ENCODE results near the gene SND1. TPM values are rescaled to one million over a fixed set of nuclear protein-coding genes. Genes with fewer than 3 reads are reported as not detected.

The SND1 gene
- total and polyA plus RNA-seq, 2 of the 4 experiments (the other 2 are of a cell fraction), result 154 to 294 TPM

GRCh38 chr7:127730658-127731276 is 78.8 kb downstream of the SND1 start:
- Histone ChIP-seq H2AK9ac (replicated peaks; ENCODE audit: low read depth, low read length, poor library complexity) (no peak overlapping the region), H3K4me2 (ENCODE audit: low read depth, low read length) (no peak overlapping the region), H2BK20ac (ENCODE audit: low read depth, low read length) (no peak overlapping the region), H2AK5ac (ENCODE audit: low read depth, low read length) (no peak overlapping the region), H4K20me1 (ENCODE audit: insufficient read depth, low read length) (peaks cover 64% of the 10 kb centered on the region), H3K18ac (ENCODE audit: low read depth, low read length) (no peak overlapping the region), H2BK15ac (ENCODE audit: low read depth, low read length) (no peak overlapping the region), H3K56ac (ENCODE audit: extremely low read depth, insufficient read depth, low read length) (no peak overlapping the region), H3K27me3 (ENCODE audit: control insufficient read depth, insufficient read depth, low read length) (no peaks in the 10 kb centered on the region), H2BK5ac (ENCODE audit: low read depth, low read length, poor library complexity, severe bottlenecking) (no peak overlapping the region), H3K4me1 (ENCODE audit: control insufficient read depth, insufficient read depth, low read length) (no peaks in the 10 kb centered on the region), H2AFZ (replicated peaks; ENCODE audit: low read length, poor library complexity) (no peak overlapping the region), H3K23ac (ENCODE audit: low read depth, low read length) (no peak overlapping the region), H3K36me3 (ENCODE audit: control insufficient read depth, insufficient read depth, low read length) (peaks cover 26% of the 10 kb centered on the region), H3K9me1 (ENCODE audit: insufficient read depth, low read length) (peaks cover 23% of the 10 kb centered on the region), H3K9me3 (ENCODE audit: control insufficient read depth, insufficient read depth, low read length) (no peaks in the 10 kb centered on the region), H4K5ac (ENCODE audit: low read depth, low read length) (no peak overlapping the region), H3K4me3 (ENCODE audit: insufficient read depth, low read depth, low read length) (no peak overlapping the region), H2BK120ac (ENCODE audit: low read depth, low read length) (no peak overlapping the region), H4K8ac (ENCODE audit: low read depth in 2 of 2, low read length in 2 of 2) (no peak overlapping the region), H3K4ac (ENCODE audit: low read depth, low read length) (no peak overlapping the region), H3K9ac (ENCODE audit: low read depth, low read length) (no peak overlapping the region), H3K79me1 (ENCODE audit: low read depth in 1 of 2, low read length in 2 of 2) (peaks cover 52 to 89% of the 10 kb centered on the region in 2 experiments), H3K27ac (ENCODE audit: insufficient read depth, low read length) (no peak overlapping the region), H3K14ac (replicated peaks; ENCODE audit: low read depth, low read length) (no peak overlapping the region), H4K91ac (ENCODE audit: insufficient read depth, low read depth, low read length) (no peak overlapping the region)
- CTCF ChIA-PET, result interaction anchor here (0.6 kb wide), 1 partner anchor 14 kb away, joined by 4 read pairs; no protein-coding TSS in a partner anchor
- ATAC-seq (ENCODE audit: low read depth), result no peak
- peak; percentile 31 for TF ChIP-seq MAFK (IDR thresholded peaks at IDR 0.05; ENCODE audit: low read depth, low read length)
- no peak for TF ChIP-seq SMC3 (IDR thresholded peaks at IDR 0.05; ENCODE audit: low read depth, low read length)
- TF ChIP-seq CHD1 (IDR thresholded peaks at IDR 0.05; ENCODE audit: low read depth, low read length), result no peak
- POLR2A ChIA-PET (ENCODE audit: unreplicated experiment), result interaction anchor here (0.6 kb wide), 1 partner anchor 134 kb away, joined by 4 read pairs; no protein-coding TSS in a partner anchor
- no CpG with 5 or more reads among the region's 13 CpGs for WGBS, 2 experiments (ENCODE audit: extremely low coverage in 2 of 2, insufficient read length in 1 of 2)
- no peak for DNase-seq
- BruUV-seq (replicated peaks), result no TSS peak
- dilution Hi-C loops (cut with HindIII; ENCODE audit: low sequenced_read_pairs, unreplicated experiment), result no loop called here
- in situ Hi-C loops (cut with MboI; ENCODE audit: low sequenced_read_pairs), result no loop called here
- intact Hi-C loops (cut with micrococcal nuclease), result no loop called here
